Hematopoietic multipotent progenitor cell treated with erythropoietin and hydrocortisone succinate and interleukin-3 and kit ligand, for 4 days (in vitro differentiated cells): ENCODE measurements around the gene C11orf87.

ENCODE experiments used
- DNase-seq: peaks from one replicate; pipeline ENCODE4 v3.0.0-alpha.2; 2015

Gene C11orf87

GRCh38 chr11:109443052-109443451 is 21.1 kb downstream of the C11orf87 start:
- DNase-seq, result no peak

- DNase-seq, result no peak
These were observed 32.9 kb downstream of the C11orf87 start for GRCh38 chr11:109454857-109455256.
